ENCODE measurements around the gene KRTAP9-3. TPM values are rescaled to one million over a fixed set of nuclear protein-coding genes. Genes with fewer than 3 reads are reported as not detected.
"Not testable (repeated sequence)": the region's sequence is repeated elsewhere in the genome, so short reads cannot be mapped to it uniquely, and the experiment has no call there.

KRTAP9-3 gene
- polyA plus RNA-seq, 3 donors = not detected

DNA sequence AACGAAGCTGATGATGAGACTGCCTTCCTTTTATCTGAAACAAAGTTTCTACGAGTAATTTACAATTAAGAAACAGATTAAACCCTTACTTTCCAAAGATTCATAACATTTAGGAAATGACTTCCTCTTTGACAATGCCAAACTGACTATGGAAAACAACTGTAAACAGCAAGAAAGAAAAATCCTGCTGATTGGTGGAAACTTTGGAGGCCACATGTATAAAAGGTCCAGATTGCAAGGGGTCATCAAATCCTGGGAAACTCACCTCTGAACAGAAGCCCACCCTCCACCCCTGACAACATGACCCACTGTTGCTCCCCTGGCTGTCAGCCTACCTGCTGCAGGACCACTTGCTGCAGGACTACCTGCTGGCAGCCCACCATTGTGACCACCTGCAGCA lies 32.8 kb downstream of the KRTAP9-3 start, which contains the start of gene KRTAP9-6:
TSS of gene KRTAP9-6 (plus strand) at position 301 of the 400 bp plus-strand sequence. CDS start at position 301, 0 bp downstream.
- TF ChIP-seq CTCF (IDR thresholded peaks at IDR 0.05) = no peak
- Histone ChIP-seq H3K27me3 (ENCODE audit: control insufficient read depth in 2 of 2, insufficient read depth in 2 of 2, low read length in 2 of 2) (peaks cover 0 to 6% of the 10 kb centered on the region in 2 donors), H2AFZ (ENCODE audit: insufficient read depth, low read depth, low read length, poor library complexity, severe bottlenecking) (no peak within 1 kb of the TSS), H3K9me3 (replicated peaks in 1 of 2; ENCODE audit: control insufficient read depth in 1 of 2, insufficient read depth in 1 of 2, low read length in 2 of 2) (no peaks in the 10 kb centered on the region), H4K20me1 (ENCODE audit: insufficient read depth, low read length) (no peaks in the 10 kb centered on the region), H3K36me3 (replicated peaks in 1 of 2; ENCODE audit: control insufficient read depth in 1 of 2, insufficient read depth in 2 of 2, low read length in 2 of 2) (no peaks in the 10 kb centered on the region), H3K4me1 (ENCODE audit: control insufficient read depth in 1 of 2, insufficient read depth in 2 of 2, low read length in 2 of 2) (no peaks in the 10 kb centered on the region), H3K79me2 (ENCODE audit: insufficient read depth, low read length) (no peaks in the 10 kb centered on the region), H3K9ac (ENCODE audit: insufficient read depth, low read length, poor library complexity, severe bottlenecking) (no peak within 1 kb of the TSS), H3K4me3 (replicated peaks in 1 of 3; ENCODE audit: low read depth in 2 of 3, low read length in 3 of 3) (no peak within 1 kb of the TSS), H3K27ac (ENCODE audit: low read depth in 1 of 2, low read length in 2 of 2) (no peak within 1 kb of the TSS), H3K4me2 (replicated peaks; ENCODE audit: extremely low read depth, low read length, poor library complexity, severe bottlenecking) (no peak within 1 kb of the TSS)
- Mint-ChIP-seq H3K4me1 (no peaks in the 10 kb centered on the region), H3K9me3 (peaks cover 0 to 3% (median 0%) of the 10 kb centered on the region in 7 donors), H3K4me3 (peak within 1 kb of the TSS in 1 of 2 donors; percentile 57), H3K27ac (peak within 1 kb of the TSS in 1 of 7 donors; percentile 59), H3K27me3 (ENCODE audit: low read depth in 3 of 3) (peaks cover 7 to 14% (median 9%) of the 10 kb centered on the region in 3 donors), H3K36me3 (no peaks in the 10 kb centered on the region)
- no CpG with 5 or more reads among the region's 2 CpGs for WGBS (ENCODE audit: insufficient coverage)
- no peak for DNase-seq
- intact Hi-C loops (cut with micrococcal nuclease) = no loop called here

GRCh38 chr17:41267711-41268110 lies 35.5 kb downstream of the KRTAP9-3 start:
- Histone ChIP-seq H3K27ac (ENCODE audit: low read depth in 1 of 2, low read length in 2 of 2) (no peak overlapping the region), H4K20me1 (ENCODE audit: insufficient read depth, low read length) (no peaks in the 10 kb centered on the region), H3K4me2 (replicated peaks; ENCODE audit: extremely low read depth, low read length, poor library complexity, severe bottlenecking) (no peak overlapping the region), H3K9ac (ENCODE audit: insufficient read depth, low read length, poor library complexity, severe bottlenecking) (no peak overlapping the region), H3K36me3 (replicated peaks in 1 of 2; ENCODE audit: control insufficient read depth in 1 of 2, insufficient read depth in 2 of 2, low read length in 2 of 2) (no peaks in the 10 kb centered on the region), H2AFZ (ENCODE audit: insufficient read depth, low read depth, low read length, poor library complexity, severe bottlenecking) (no peak overlapping the region), H3K4me1 (ENCODE audit: control insufficient read depth in 1 of 2, insufficient read depth in 2 of 2, low read length in 2 of 2) (no peaks in the 10 kb centered on the region), H3K79me2 (ENCODE audit: insufficient read depth, low read length) (no peaks in the 10 kb centered on the region), H3K9me3 (replicated peaks in 1 of 2; ENCODE audit: control insufficient read depth in 1 of 2, insufficient read depth in 1 of 2, low read length in 2 of 2) (no peaks in the 10 kb centered on the region), H3K27me3 (ENCODE audit: control insufficient read depth in 2 of 2, insufficient read depth in 2 of 2, low read length in 2 of 2) (peaks cover 0 to 6% of the 10 kb centered on the region in 2 donors), H3K4me3 (replicated peaks in 1 of 3; ENCODE audit: low read depth in 2 of 3, low read length in 3 of 3) (no peak overlapping the region)
- Mint-ChIP-seq H3K4me3 (no peak overlapping the region), H3K27ac (no peak overlapping the region), H3K27me3 (ENCODE audit: low read depth in 3 of 3) (peaks cover 6 to 18% (median 13%) of the 10 kb centered on the region in 3 donors), H3K4me1 (no peaks in the 10 kb centered on the region), H3K9me3 (peaks cover 0 to 2% (median 0%) of the 10 kb centered on the region in 7 donors), H3K36me3 (no peaks in the 10 kb centered on the region)
- intact Hi-C loops (cut with micrococcal nuclease) = no loop called here
- WGBS (ENCODE audit: insufficient coverage) = no CpG with 5 or more reads among the region's 3 CpGs
- no peak for TF ChIP-seq CTCF (IDR thresholded peaks at IDR 0.05)
- no peak for DNase-seq

- 83% methylated on average over 1 of the region's 1 CpG for WGBS (ENCODE audit: insufficient coverage)
- H3K36me3 Mint-ChIP-seq; DNase-seq; H4K20me1 ChIP-seq (ENCODE audit: insufficient read depth, low read length); H3K27ac ChIP-seq (ENCODE audit: low read depth in 1 of 2, low read length in 2 of 2); H3K4me2 ChIP-seq (replicated peaks; ENCODE audit: extremely low read depth, low read length, poor library complexity, severe bottlenecking); H3K4me1 Mint-ChIP-seq; H2AFZ ChIP-seq (ENCODE audit: insufficient read depth, low read depth, low read length, poor library complexity, severe bottlenecking); H3K4me3 Mint-ChIP-seq; H3K9me3 ChIP-seq (replicated peaks in 1 of 2; ENCODE audit: control insufficient read depth in 1 of 2, insufficient read depth in 1 of 2, low read length in 2 of 2); H3K79me2 ChIP-seq (ENCODE audit: insufficient read depth, low read length); H3K9ac ChIP-seq (ENCODE audit: insufficient read depth, low read length, poor library complexity, severe bottlenecking); H3K27me3 ChIP-seq (ENCODE audit: control insufficient read depth in 2 of 2, insufficient read depth in 2 of 2, low read length in 2 of 2); H3K27ac Mint-ChIP-seq; H3K4me1 ChIP-seq (ENCODE audit: control insufficient read depth in 1 of 2, insufficient read depth in 2 of 2, low read length in 2 of 2); H3K4me3 ChIP-seq (replicated peaks in 1 of 3; ENCODE audit: low read depth in 2 of 3, low read length in 3 of 3); H3K36me3 ChIP-seq (replicated peaks in 1 of 2; ENCODE audit: control insufficient read depth in 1 of 2, insufficient read depth in 2 of 2, low read length in 2 of 2); intact Hi-C loops (cut with micrococcal nuclease); H3K9me3 Mint-ChIP-seq: not testable (repeated sequence)
- H3K27me3 Mint-ChIP-seq (ENCODE audit: low read depth in 3 of 3) = peaks cover 5 to 13% (median 11%) of the 10 kb centered on the region in 3 donors
Measured at GRCh38 chr17:41271323-41271722, 39.1 kb downstream of the KRTAP9-3 start.
